ENCODE measurements around the gene EXOC7.

DNA sequence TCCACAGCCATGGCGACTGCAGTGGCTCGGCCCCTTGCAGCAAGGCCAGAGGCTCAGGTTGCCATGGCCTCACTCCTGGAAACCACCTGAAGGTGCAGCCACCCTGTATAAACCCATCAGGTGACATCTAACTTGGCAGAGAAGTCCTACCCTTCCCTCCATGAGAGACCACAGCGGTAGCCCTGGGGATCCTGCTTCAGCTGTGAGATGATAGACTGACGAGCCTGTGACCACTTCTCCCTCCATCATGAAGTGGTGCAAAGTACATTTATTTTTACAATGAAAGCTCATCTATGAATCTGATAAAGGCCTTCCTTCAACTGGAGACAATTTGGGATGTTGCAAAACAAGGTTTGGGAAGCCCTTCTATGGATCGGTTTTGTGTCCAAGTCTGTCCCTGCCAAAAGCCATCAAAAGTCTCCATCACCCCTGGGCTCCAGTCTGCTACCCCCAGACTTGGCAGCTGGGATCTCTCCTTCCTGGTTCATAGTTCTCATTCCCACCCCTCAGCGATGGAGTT is 22.8 kb downstream of the EXOC7 start:
- TF ChIP-seq, protein P1, sequence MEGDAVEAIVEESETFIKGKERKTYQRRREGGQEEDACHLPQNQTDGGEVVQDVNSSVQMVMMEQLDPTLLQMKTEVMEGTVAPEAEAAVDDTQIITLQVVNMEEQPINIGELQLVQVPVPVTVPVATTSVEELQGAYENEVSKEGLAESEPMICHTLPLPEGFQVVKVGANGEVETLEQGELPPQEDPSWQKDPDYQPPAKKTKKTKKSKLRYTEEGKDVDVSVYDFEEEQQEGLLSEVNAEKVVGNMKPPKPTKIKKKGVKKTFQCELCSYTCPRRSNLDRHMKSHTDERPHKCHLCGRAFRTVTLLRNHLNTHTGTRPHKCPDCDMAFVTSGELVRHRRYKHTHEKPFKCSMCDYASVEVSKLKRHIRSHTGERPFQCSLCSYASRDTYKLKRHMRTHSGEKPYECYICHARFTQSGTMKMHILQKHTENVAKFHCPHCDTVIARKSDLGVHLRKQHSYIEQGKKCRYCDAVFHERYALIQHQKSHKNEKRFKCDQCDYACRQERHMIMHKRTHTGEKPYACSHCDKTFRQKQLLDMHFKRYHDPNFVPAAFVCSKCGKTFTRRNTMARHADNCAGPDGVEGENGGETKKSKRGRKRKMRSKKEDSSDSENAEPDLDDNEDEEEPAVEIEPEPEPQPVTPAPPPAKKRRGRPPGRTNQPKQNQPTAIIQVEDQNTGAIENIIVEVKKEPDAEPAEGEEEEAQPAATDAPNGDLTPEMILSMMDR (conservative IDR thresholded peaks at IDR 0.05; ENCODE audit: low read depth, low read length): no peak
- no peak for TF ChIP-seq EZH2 (IDR thresholded peaks at IDR 0.05; ENCODE audit: borderline replicate concordance, low read depth, low read length, poor library complexity, severe bottlenecking)

All from A673 (cell line).